Activated T-helper 9 cell treated with anti-CD3 and anti-CD28 coated beads, Interleukin-2, amount 50 U/mL, for 16 hours (primary cell): ENCODE measurements around the gene UBTD1.
"Not testable (repeated sequence)": the region's sequence is repeated elsewhere in the genome, so short reads cannot be mapped to it uniquely, and the experiment has no call there.

Source experiments
- DNase-seq: peaks from one replicate; pipeline ENCODE4 v3.0.0-alpha.2; 2020; ENCODE audit warnings: low read depth

The UBTD1 gene

GRCh38 chr10:97563337-97563736, 64.6 kb downstream of the UBTD1 start:
- no peak for DNase-seq

- no peak for DNase-seq
Measured at GRCh38 chr10:97564776-97565175, 66.1 kb downstream of the UBTD1 start.

- DNase-seq, result no peak
Measured at GRCh38 chr10:97566336-97566996, 67.7 kb downstream of the UBTD1 start.

- DNase-seq, result no peak
Measured at GRCh38 chr10:97567891-97568290, 69.2 kb downstream of the UBTD1 start.

GRCh38 chr10:97570146-97570788, 71.5 kb downstream of the UBTD1 start:
- no peak for DNase-seq

GRCh38 chr10:97570789-97571471, 72.2 kb downstream of the UBTD1 start:
- no peak for DNase-seq

- no peak for DNase-seq
Measured at GRCh38 chr10:97571622-97572021, 72.9 kb downstream of the UBTD1 start.

GRCh38 chr10:97572214-97572989, 73.7 kb downstream of the UBTD1 start, which contains the start of gene ANKRD2:
TSS of gene ANKRD2 (plus strand) at chr10:97572779. CDS start at chr10:97572789, 10 bp downstream.
- peak; percentile 13 for DNase-seq

- DNase-seq, result no peak
Measured at GRCh38 chr10:97573021-97573420, 74.3 kb downstream of the UBTD1 start.

- DNase-seq, result no peak
Measured at GRCh38 chr10:97573672-97574071, 74.9 kb downstream of the UBTD1 start.

GRCh38 chr10:97574374-97575126, 75.8 kb downstream of the UBTD1 start:
- no peak for DNase-seq

- DNase-seq, result no peak
Measured at GRCh38 chr10:97575127-97575668, 76.5 kb downstream of the UBTD1 start.

GRCh38 chr10:97576487-97576886, 77.8 kb downstream of the UBTD1 start:
- not testable (repeated sequence) for DNase-seq

GRCh38 chr10:97577701-97578100, 79.0 kb downstream of the UBTD1 start:
- DNase-seq, result no peak

GRCh38 chr10:97578171-97578844, 79.6 kb downstream of the UBTD1 start:
- no peak for DNase-seq

- no peak for DNase-seq
Measured at GRCh38 chr10:97580421-97581367, 82.0 kb downstream of the UBTD1 start.

- no peak for DNase-seq
Measured at GRCh38 chr10:97582169-97582568, 83.4 kb downstream of the UBTD1 start.

GRCh38 chr10:97583476-97583875, 84.8 kb downstream of the UBTD1 start:
- DNase-seq, result no peak

- no peak for DNase-seq
Measured at GRCh38 chr10:97584060-97584797, 85.5 kb downstream of the UBTD1 start, which contains the start of gene HOGA1. TSS of gene HOGA1 (plus strand) at chr10:97584389. CDS start at chr10:97584704, 315 bp downstream.
